Thyroid gland (tissue), 4 donors: Measurements from ENCODE around the gene SLC9A2.

Experiments used
- CTCF ChIP-seq, 6 experiments: fragments of 200-600 bp in 3 of 6; fragments of 450-650 bp in 3 of 6; sonication (generic) in 3 of 6; IDR thresholded peaks; one replicate each; pipeline ENCODE4 v1.5.1; 2016 to 2019; ENCODE audit warnings: antibody characterized with exemption in 6 of 6, mild to moderate bottlenecking in 2 of 6, inconsistent platforms in 1 of 6, moderate library complexity in 1 of 6
- POLR2A ChIP-seq, 2 donors: fragments of 450-650 bp; IDR thresholded peaks; one replicate each; pipeline ENCODE4 v1.6.1; 2017; ENCODE audit warnings: antibody characterized with exemption in 2 of 2, mild to moderate bottlenecking in 2 of 2, moderate library complexity in 1 of 2

GRCh38 chr2:102754456-102755145 lies 135.2 kb downstream of the SLC9A2 start:
- TF ChIP-seq POLR2A (IDR thresholded peaks at IDR 0.05) (no peak), CTCF (IDR thresholded peaks at IDR 0.05) (no peak)
